GM18868 (cell line): ENCODE results near the gene GREB1L.
"Not testable (repeated sequence)": the region's sequence is repeated elsewhere in the genome, so short reads cannot be mapped to it uniquely, and the experiment has no call there.

Source experiments
- ATAC-seq: cut with Tn5 transposase; IDR thresholded peaks from one replicate; pipeline ENCODE4 v1.9.1; 2021; ENCODE audit warnings: mild to moderate bottlenecking, moderate library complexity; ENCODE audit not compliant: unreplicated experiment

The GREB1L gene

GRCh38 chr18:21362831-21363230 lies 120.8 kb downstream of the GREB1L start:
- no peak for ATAC-seq

DNA sequence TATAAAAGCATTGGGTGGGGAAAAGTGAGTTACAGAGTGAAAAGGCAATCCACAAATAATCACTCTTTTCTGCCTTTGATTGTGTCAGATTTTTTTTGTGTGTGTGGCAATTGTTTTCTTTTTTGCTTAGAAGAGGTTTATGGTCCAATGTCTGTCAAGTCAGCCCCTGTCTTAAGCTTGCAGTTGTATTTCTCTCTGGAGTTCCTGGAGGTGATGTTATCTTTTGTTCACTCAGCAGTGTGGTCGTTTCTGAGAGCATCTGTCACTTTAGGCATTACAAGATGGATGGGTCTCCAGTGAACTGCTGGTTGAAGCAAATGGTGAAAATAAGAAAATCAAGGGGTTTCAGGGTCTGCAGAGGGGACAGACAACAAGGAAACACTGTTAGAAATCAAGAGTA lies 121.3 kb downstream of the GREB1L start:
- ATAC-seq = no peak

DNA sequence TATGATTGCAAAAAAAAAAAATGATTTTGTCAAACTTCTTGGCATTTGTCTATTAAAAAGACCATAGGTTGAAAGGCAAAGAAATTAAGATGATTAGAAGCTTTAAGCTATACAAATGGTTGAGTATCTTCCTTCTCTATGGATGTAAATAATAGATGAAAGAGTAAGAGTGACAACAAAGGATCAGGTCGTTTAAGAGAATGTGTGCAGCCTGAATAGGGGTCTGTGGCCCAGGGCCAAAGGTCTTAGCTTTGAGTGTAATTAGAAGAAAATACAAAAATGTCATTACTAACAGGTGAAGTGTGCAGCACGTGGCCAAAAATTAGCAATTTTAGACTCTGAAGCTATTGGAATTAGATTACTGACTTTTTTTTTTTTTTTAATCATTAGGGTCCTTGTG lies 122.4 kb downstream of the GREB1L start:
- ATAC-seq = no peak

DNA sequence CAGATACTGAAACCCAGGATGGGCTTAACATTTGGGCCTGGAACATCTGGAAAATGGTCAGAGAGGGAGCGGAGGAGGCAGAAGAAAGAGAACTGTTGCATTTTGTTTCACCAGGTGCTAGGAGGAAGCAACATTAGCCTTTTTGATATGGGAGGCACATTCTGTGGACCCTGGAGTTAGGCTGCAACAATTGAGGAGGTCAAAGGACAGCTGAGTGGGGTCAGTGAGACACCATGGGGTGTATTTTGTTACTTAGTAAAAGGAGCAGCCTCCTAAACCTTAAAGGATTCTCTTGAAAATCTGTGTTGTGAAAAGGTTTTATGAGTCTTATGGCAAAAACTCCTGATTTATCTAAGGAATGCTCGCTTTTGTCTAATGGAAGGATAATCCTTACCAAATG lies 124.9 kb downstream of the GREB1L start:
- ATAC-seq = no peak

DNA sequence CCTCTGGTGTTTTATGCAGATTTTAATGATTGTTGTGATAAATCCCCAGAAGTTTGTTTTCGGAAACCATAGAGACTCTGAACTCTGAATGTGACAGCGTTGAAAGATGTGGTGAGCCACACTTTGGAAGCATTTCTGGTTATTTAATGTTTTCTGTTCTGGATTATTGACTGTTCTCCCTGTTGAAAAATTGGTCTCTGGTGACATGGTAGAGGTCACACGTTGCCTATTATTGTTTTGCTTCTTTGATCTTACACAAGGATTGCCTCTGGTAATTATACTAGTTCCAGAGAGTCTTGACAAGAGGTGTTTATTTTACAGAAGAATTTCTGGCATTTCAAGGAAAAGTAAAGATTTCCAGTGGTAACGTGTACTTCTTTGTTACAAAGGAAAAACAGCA lies 127.1 kb downstream of the GREB1L start:
- ATAC-seq = no peak

DNA sequence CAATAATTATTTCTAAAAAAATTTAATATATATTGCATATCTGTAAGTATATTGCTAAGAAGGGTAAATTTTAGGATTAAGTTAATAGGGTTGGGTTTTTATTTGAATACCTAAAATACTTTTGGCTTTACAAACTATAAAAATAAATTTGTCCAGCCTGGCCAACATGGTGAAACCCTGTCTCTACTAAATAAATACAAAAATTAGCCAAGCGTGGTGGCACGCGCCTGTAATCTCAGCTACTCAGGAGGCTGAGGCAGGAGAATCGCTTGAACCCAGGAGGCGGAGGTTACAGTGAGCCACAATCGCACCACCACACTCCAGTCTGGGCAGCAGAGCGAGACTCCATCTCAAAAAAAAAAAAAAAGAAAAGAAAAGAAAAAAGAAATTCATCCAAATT lies 127.6 kb downstream of the GREB1L start:
- ATAC-seq = not testable (repeated sequence)

DNA sequence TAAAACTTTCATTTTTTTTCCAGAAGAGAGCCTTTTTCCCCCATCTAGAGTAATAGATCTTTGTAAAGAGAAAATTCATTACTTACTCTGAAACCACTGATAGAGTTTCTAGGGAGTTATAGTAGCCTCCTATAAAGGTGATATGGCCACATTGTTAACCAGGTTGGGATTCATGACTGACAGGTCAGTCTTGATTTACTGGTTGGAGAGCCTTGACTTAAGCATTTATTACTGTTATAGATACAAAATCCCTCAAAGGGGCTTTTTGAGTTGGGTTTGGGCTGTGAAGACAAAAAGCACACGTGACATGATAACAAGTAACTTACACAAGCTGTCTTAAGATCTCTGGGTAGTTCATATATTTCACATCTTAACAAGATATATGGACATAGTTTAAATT lies 141.0 kb downstream of the GREB1L start:
- no peak for ATAC-seq

DNA sequence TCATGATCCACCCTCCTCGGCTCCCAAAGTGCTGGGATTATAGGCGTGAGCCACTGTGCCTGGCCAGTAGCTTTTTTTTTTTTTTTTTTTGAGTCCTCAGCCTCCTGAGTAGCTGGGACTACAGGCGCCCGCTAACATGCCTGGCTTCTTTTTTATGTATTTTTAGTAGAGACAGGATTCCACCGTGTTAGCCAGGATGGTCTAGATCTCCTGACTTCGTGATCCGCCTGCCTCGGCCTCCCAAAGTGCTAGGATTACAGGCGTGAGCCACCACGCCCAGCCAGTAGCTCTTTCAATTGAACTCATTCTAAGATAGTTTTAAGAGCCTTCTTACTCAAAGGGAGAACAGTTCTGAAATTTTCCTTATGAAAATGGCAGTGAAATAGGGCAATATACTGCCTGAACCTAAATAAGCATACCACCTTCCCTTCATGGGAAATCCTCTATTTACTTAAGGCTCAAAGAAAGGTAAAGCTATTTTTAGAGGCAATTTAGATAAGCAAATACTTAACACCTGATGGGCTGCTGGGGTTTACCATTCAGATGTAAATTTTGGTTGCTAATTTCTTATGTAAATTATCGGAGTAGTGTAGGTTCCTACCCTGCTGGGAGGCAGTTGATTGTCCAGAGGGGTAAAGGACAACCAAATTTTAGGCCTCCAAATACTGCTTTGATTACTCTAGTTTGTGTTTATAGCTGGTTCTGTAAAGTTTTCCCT lies 144.7 kb downstream of the GREB1L start:
- ATAC-seq = no peak

DNA sequence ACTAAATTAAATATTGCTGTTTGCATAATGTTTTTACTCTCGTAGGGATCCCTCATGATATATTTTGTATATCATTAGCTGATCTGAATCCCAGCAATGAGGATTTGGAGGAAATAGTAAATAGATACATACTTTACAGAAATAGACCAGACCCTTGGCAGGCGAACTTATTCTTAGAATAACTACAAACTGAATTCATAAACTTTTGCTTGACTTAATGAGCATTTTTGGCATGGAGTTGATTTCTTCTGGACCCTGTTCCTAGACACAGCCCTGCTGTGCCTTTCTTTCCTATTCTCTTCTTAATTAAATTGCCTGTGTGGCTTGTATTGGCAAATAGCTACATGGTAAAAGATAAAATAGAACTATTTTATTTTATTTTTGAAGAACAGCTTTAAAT lies 145.9 kb downstream of the GREB1L start:
- ATAC-seq = no peak

- no peak for ATAC-seq
Measured at GRCh38 chr18:21389283-21389682, 147.3 kb downstream of the GREB1L start.

- ATAC-seq = no peak
Measured at GRCh38 chr18:21389903-21390302, 147.9 kb downstream of the GREB1L start.

DNA sequence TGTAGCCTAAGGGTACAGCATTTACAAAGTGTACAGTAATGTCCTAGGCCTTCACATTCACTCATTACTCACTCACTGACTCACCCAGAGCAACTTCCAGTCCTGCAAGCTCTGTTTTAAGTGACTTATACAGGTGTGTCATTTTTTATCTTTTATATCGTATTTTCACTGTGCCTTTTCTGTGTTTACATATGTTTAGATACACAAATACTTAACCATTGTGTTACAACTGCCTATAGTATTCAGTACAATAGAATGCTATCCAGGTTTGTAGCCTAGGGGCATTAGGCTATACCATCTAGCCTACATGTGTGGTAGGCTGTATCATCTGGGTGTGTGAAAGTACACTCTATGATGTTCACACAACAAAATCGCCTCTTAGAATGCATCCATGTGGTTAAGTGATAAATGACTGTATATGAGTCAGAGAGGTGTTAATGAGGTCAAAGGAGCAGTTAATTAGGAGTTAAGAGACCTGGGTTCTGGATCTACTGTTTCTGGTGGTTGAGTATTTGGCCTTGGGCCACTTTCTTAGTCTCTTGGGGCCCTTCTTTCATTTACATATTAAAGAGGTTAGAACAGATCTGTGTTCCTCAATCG lies 149.1 kb downstream of the GREB1L start:
- ATAC-seq = no peak

DNA sequence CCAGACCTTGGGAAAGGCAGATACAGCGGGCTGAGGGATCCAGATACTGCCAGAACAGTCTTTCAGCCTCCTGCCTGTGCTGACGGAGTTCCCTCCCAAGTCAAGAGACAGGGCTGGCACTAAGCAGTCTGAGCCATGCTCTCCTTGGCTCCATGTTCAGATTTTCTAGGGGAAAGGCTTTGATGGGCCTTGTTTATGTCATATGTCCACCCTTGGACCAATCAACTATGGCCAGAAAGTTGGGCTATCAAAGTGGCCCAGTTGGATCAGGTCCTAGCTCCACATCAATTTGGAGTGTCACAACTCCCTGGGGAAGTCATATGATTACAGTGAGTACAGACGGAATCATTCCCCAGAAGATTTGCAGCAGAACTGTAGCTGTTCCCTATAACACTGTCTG lies 152.0 kb downstream of the GREB1L start:
- no peak for ATAC-seq

DNA sequence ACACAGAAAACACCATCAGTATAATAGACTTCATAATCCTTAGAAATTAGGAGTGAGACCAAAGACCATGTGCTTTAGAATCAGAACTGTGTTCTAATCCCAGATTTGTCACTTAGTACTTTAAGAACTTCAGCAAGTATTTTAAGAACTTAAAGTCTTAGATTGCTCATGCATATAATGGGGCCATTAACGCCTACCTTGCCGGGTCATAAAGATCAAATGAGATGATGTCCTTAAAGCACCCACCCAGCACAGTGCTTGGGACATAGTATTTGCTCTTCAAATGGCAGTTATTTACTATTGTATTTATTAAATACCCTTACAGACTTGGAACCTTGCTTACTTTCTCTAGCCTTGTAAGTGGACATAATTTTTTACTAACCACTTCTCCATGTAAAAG lies 156.1 kb downstream of the GREB1L start:
- ATAC-seq = no peak

- no peak for ATAC-seq
Measured at GRCh38 chr18:21402272-21402671, 160.2 kb downstream of the GREB1L start.

DNA sequence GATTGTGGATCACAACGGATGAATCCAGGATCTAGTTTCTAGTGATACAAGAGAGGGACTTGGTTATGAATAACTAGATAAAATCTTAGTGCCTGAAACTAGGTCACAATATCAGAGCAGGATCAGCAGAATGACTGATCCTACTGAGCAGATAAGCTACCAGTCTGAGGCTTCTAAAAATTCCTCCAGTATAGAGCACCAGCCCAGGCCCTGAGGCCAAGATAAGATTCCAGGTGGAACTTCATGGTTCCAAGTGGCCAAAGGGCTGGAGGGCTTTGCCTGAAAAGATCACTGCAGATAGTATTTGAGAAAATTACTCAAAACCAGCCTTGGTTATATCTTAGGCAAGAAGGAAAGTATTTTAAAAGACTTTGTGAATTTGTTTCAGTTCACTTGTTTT lies 162.4 kb downstream of the GREB1L start:
- no peak for ATAC-seq

DNA sequence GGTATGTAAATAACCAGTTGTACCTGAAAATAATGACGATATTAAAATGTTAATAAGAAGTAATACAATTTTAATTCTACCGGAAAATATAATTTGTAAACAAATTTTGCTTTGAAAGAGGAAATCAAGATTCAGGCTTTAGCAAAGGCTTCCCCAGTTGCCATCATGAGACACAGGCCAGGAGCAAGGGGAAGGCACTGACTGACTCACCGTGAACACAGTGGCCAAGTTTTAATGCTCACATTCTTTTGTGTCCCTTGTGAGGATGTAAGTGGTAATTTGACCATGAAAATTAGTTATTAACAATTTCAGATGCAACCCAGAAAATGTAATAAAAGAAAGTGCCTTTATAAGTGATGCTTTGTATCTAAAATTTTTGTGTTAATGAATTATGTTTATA lies 164.1 kb downstream of the GREB1L start:
- ATAC-seq = no peak

- ATAC-seq = no peak
Measured at GRCh38 chr18:21408681-21409080, 166.6 kb downstream of the GREB1L start.

DNA sequence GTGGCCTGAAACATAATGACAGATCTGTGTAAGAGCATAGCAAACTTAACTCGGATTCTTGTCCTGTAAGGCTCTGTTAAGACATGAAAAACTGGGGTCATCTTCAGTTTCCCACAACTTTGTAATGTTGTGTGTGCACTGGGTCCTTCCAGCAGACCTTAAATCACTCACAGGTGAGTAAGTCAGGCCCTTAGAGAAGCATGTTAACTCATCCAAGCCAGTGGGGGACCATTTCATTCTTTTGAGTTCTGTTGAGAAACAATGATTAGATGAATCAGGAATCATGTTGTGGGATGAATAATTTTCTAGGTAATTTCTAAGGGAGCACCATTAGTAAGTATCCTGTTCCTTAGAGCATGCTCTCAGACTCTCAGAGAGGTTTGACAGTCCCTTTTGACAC lies 191.4 kb downstream of the GREB1L start:
- ATAC-seq = no peak

GRCh38 chr18:21439431-21439846 lies 197.4 kb downstream of the GREB1L start:
- ATAC-seq = no peak

DNA sequence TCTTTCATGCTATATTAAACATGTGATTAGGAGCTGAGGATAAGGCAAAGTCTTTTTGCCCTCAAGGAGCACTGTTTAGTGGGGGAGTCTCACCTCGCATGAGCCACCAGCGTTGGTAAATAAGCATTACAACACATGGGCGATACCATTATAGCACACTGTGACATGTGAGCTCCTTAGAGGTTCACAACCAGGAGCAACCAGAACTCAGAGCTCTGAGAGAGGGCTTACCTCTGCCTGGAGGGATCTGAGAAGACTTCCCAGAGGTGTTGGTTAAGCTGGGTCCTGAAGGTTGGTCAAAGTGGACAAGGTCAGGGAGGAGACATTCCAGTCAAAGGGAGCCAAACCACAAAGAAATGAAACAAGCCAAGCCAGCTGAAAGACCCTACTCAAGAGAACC lies 199.6 kb downstream of the GREB1L start:
- ATAC-seq = no peak

DNA sequence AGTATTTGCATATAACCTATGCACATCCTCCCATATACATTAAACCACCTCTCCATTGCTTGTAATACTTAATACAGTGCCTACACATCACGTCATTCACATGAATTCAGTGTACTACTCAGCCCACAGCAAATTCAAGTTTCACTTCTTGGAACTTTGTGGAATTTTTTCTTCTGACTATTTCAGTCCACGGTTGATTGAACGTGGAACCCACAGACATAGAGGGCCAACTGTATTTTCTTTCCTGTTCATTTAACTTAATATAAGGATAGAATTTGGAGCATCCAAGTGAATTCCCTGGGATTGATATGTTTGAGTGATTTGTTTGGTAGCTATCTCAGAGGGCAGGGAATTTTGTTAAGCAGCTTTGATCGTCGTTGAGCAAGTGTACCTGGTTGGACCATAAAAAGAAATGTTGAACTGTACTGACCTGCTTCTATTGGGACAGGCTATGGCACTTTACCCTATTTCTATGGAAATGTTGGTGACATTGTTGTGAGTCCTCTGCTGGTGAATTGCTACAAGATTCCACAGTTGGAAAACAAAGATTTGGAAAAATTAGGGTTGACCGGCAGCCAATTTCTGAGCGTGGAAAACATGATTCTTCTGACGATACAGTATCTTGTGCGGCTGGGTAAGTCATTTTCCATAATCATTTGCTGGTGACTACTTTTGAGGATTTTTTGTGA lies 201.9 kb downstream of the GREB1L start:
- no peak for ATAC-seq
